Smooth muscle cell (in vitro differentiated cells): ENCODE data around the gene ANKRD6. TPM values are rescaled to one million over a fixed set of nuclear protein-coding genes. Genes with fewer than 3 reads are reported as not detected.

Experiments used
- DNase-seq: peaks from one replicate; lab custom pipeline; 2025; ENCODE audit not compliant: unreplicated experiment; lab: John Stamatoyannopoulos, UW
- H2AFZ ChIP-seq: fragments of 200-600 bp; sonication (generic); 2 replicates; pipeline ENCODE4 v1.6.0; 2016; ENCODE audit warnings: antibody characterized with exemption, low read depth, mild to moderate bottlenecking
- H3F3A ChIP-seq: fragments of 200-600 bp; sonication (generic); 2 replicates; pipeline ENCODE4 v1.6.0; 2017; ENCODE audit warnings: antibody characterized with exemption, low read depth
- H3K27ac ChIP-seq: fragments of 200-600 bp; sonication (generic); 2 replicates; pipeline ENCODE4 v1.5.1; 2016; ENCODE audit warnings: low read depth, mild to moderate bottlenecking
- H3K27me3 ChIP-seq: fragments of 200-600 bp; sonication (generic); 2 replicates; pipeline ENCODE4 v1.6.1; 2016; ENCODE audit warnings: low read depth, mild to moderate bottlenecking
- H3K36me3 ChIP-seq: fragments of 200-600 bp; sonication (generic); 2 replicates; pipeline ENCODE4 v1.5.1; 2016; ENCODE audit warnings: low read depth
- H3K4me1 ChIP-seq: fragments of 200-600 bp; sonication (generic); 2 replicates; pipeline ENCODE4 v1.5.1; 2016; ENCODE audit warnings: low read depth
- H3K4me2 ChIP-seq: fragments of 200-600 bp; sonication (generic); 2 replicates; pipeline ENCODE4 v1.6.0; 2016; ENCODE audit warnings: mild to moderate bottlenecking
- H3K4me3 ChIP-seq: fragments of 200-600 bp; sonication (generic); 2 replicates; pipeline ENCODE4 v1.5.1; 2016; ENCODE audit warnings: mild to moderate bottlenecking
- H3K79me2 ChIP-seq: fragments of 200-600 bp; sonication (generic); 2 replicates; pipeline ENCODE4 v1.6.0; 2016; ENCODE audit warnings: low read depth, mild to moderate bottlenecking
- H3K9ac ChIP-seq: fragments of 200-600 bp; sonication (generic); 2 replicates; pipeline ENCODE4 v1.6.0; 2016; ENCODE audit warnings: low read depth
- H3K9me3 ChIP-seq: fragments of 200-600 bp; sonication (generic); replicated peaks from 2 replicates; pipeline ENCODE4 v1.5.1; 2016; ENCODE audit warnings: low read depth
- H4K20me1 ChIP-seq: fragments of 200-600 bp; sonication (generic); 2 replicates; pipeline ENCODE4 v1.6.0; 2016; ENCODE audit warnings: low read depth
- CTCF ChIP-seq: fragments of 200-600 bp; sonication (generic); IDR thresholded peaks from 2 replicates; pipeline ENCODE4 v1.5.1; 2017; ENCODE audit warnings: borderline replicate concordance, mild to moderate bottlenecking, antibody characterized with exemption; ENCODE audit not compliant: insufficient read depth, poor library complexity, severe bottlenecking
- WGBS: methylation state at CpG from one replicate; pipeline ENCODE4 v1.1.7; 2016; ENCODE audit warnings: low lambda C conversion rate; 5-methylcytosine and 5-hydroxymethylcytosine counted together
- polyA plus RNA-seq: library from polyadenylated mRNA; unstranded; fragments of >200 nt; fragmentation: Nextera tagmentation; extraction: Ambion mirVana; gene quantifications from 2 replicates; pipeline ENCODE4 v1.2.1, GENCODE V29; 2016
- total RNA-seq: library from RNA; depleted of rRNA; stranded (reverse); fragments of >200 nt; gene quantifications from 2 replicates; pipeline ENCODE4 v1.2.3, GENCODE V29; 2014

ANKRD6 gene
- total and polyA plus RNA-seq, 2 experiments from 2014 or later, result 5.2 to 10.7 TPM

GRCh38 chr6:89554106-89554505 is 121.2 kb downstream of the ANKRD6 start:
- no peak overlapping the region for H3K9ac ChIP-seq
- H3K27me3 ChIP-seq, result no peaks in the 10 kb centered on the region
- H3F3A ChIP-seq, result no peaks in the 10 kb centered on the region
- no peak overlapping the region for H2AFZ ChIP-seq
- no peaks in the 10 kb centered on the region for H3K36me3 ChIP-seq
- no peak overlapping the region for H3K27ac ChIP-seq
- no peak for TF ChIP-seq CTCF
- no peak overlapping the region for H3K4me3 ChIP-seq
- H3K9me3 ChIP-seq, result no peaks in the 10 kb centered on the region
- WGBS, result 93% methylated on average over 5 of the region's 5 CpGs
- DNase-seq, result no peak
- no peaks in the 10 kb centered on the region for H4K20me1 ChIP-seq
- no peaks in the 10 kb centered on the region for H3K79me2 ChIP-seq
- no peak overlapping the region for H3K4me2 ChIP-seq
- peaks cover 6% of the 10 kb centered on the region for H3K4me1 ChIP-seq

- no peak overlapping the region for H3K27ac ChIP-seq
- WGBS, result 40% methylated on average over 1 of the region's 4 CpGs
- no peaks in the 10 kb centered on the region for H3K79me2 ChIP-seq
- no peak for DNase-seq
- H3K9me3 ChIP-seq, result no peaks in the 10 kb centered on the region
- no peak overlapping the region for H2AFZ ChIP-seq
- H3K4me1 ChIP-seq, result peaks cover 6% of the 10 kb centered on the region
- no peak for TF ChIP-seq CTCF
- no peaks in the 10 kb centered on the region for H3K36me3 ChIP-seq
- no peak overlapping the region for H3K9ac ChIP-seq
- H3K4me3 ChIP-seq, result no peak overlapping the region
- H4K20me1 ChIP-seq, result peaks cover 6% of the 10 kb centered on the region
- no peak overlapping the region for H3K4me2 ChIP-seq
- H3K27me3 ChIP-seq, result no peaks in the 10 kb centered on the region
- H3F3A ChIP-seq, result no peaks in the 10 kb centered on the region
Observed at GRCh38 chr6:89555031-89555430, 122.1 kb downstream of the ANKRD6 start.

GRCh38 chr6:89555806-89556205 is 122.9 kb downstream of the ANKRD6 start:
- H3K79me2 ChIP-seq, result no peaks in the 10 kb centered on the region
- H3K4me3 ChIP-seq, result no peak overlapping the region
- DNase-seq, result no peak
- no peaks in the 10 kb centered on the region for H3K9me3 ChIP-seq
- H3K27ac ChIP-seq, result no peak overlapping the region
- no peak overlapping the region for H2AFZ ChIP-seq
- no peaks in the 10 kb centered on the region for H3K36me3 ChIP-seq
- H4K20me1 ChIP-seq, result peaks cover 9% of the 10 kb centered on the region
- no peak overlapping the region for H3K9ac ChIP-seq
- peaks cover 6% of the 10 kb centered on the region for H3K4me1 ChIP-seq
- no peak overlapping the region for H3K4me2 ChIP-seq
- no peak for TF ChIP-seq CTCF
- no peaks in the 10 kb centered on the region for H3K27me3 ChIP-seq
- no peaks in the 10 kb centered on the region for H3F3A ChIP-seq
- 31% methylated on average over 3 of the region's 3 CpGs for WGBS

- 93% methylated on average over 1 of the region's 1 CpG for WGBS
- Histone ChIP-seq H3F3A (no peaks in the 10 kb centered on the region), H3K9ac (no peak overlapping the region), H3K79me2 (no peaks in the 10 kb centered on the region), H2AFZ (no peak overlapping the region), H3K27me3 (no peaks in the 10 kb centered on the region), H4K20me1 (peaks cover 19% of the 10 kb centered on the region), H3K4me1 (peaks cover 23% of the 10 kb centered on the region), H3K36me3 (no peaks in the 10 kb centered on the region), H3K27ac (no peak overlapping the region), H3K4me2 (no peak overlapping the region), H3K9me3 (no peaks in the 10 kb centered on the region), H3K4me3 (no peak overlapping the region)
- no peak for TF ChIP-seq CTCF
- DNase-seq, result no peak
Observed at GRCh38 chr6:89559487-89559886, 126.5 kb downstream of the ANKRD6 start.
